HUES6 (cell line): Measurements from ENCODE around the gene FBXO41.

ENCODE experiments used
- H3K27ac ChIP-seq: 2 replicates; pipeline ENCODE4 v1.7.0; 2013; ENCODE audit warnings: low read depth, mild to moderate bottlenecking, low read length, inconsistent platforms
- H3K27me3 ChIP-seq: 2 replicates; pipeline ENCODE4 v1.6.1; 2013; ENCODE audit warnings: low read length; ENCODE audit not compliant: control insufficient read depth, insufficient read depth
- H3K36me3 ChIP-seq: 2 replicates; pipeline ENCODE4 v1.6.1; 2013; ENCODE audit warnings: low read length; ENCODE audit not compliant: control insufficient read depth, insufficient read depth
- H3K4me1 ChIP-seq: 2 replicates; pipeline ENCODE4 v1.6.1; 2013; ENCODE audit warnings: low read length; ENCODE audit not compliant: control insufficient read depth, insufficient read depth
- H3K4me3 ChIP-seq: 2 replicates; pipeline ENCODE4 v1.5.1; 2013; ENCODE audit warnings: low read depth, low read length
- H3K9ac ChIP-seq: one replicate; pipeline ENCODE4 v1.6.1; 2013; ENCODE audit warnings: mild to moderate bottlenecking, low read length
- H3K9me3 ChIP-seq: 2 replicates; pipeline ENCODE4 v1.6.1; 2013; ENCODE audit warnings: low read depth, low read length; ENCODE audit not compliant: control insufficient read depth, insufficient read depth

The FBXO41 gene

DNA sequence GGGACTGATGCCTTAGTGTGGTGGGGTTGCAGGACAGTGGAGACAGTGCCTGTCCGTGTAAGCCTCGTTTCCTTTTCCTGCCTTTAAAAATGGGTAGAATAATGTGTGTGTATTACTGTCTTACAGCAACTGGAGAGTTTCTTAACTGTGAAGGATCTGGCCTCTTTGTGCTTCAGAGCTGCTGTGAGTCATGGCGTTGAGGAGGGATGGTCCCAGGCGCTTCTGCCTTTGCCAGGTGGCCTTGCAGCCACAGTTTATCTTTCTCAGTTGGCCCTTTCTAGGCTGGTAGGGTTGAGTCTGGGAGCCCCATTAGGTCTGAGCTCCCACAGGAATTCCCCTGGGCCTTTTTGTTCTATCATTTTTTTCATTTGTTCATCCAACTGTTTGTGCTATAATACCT lies 60.5 kb downstream of the FBXO41 start:
- no peaks in the 10 kb centered on the region for H3K9me3 ChIP-seq
- no peaks in the 10 kb centered on the region for H3K4me1 ChIP-seq
- H3K27me3 ChIP-seq: no peaks in the 10 kb centered on the region
- H3K4me3 ChIP-seq: no peak overlapping the region
- H3K9ac ChIP-seq: no peak overlapping the region
- H3K36me3 ChIP-seq: peaks cover 81% of the 10 kb centered on the region
- H3K27ac ChIP-seq: no peak overlapping the region

DNA sequence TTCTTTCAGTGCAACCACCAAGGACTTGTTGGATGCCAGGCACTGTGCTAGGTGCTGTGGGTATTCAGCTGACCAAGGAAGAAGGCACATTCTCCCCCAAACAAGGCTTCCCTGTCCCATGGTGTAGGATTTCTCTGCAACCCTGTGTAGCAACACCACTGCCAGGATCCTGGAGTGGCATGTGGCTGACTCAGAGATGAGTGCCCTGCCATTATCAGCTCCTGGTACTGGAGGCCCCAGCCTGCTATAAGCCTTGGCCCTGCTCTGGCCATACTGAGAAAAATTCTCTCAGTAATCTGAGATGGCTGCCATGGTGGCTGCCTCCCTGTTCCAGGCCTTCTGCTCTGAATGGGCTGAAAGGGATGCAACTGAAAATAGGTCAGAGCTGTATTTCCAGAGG lies 66.0 kb downstream of the FBXO41 start:
- peaks cover 40% of the 10 kb centered on the region for H3K36me3 ChIP-seq
- H3K4me1 ChIP-seq: peaks cover 10% of the 10 kb centered on the region
- no peaks in the 10 kb centered on the region for H3K27me3 ChIP-seq
- no peak overlapping the region for H3K9ac ChIP-seq
- no peaks in the 10 kb centered on the region for H3K9me3 ChIP-seq
- no peak overlapping the region for H3K27ac ChIP-seq
- H3K4me3 ChIP-seq: no peak overlapping the region

DNA sequence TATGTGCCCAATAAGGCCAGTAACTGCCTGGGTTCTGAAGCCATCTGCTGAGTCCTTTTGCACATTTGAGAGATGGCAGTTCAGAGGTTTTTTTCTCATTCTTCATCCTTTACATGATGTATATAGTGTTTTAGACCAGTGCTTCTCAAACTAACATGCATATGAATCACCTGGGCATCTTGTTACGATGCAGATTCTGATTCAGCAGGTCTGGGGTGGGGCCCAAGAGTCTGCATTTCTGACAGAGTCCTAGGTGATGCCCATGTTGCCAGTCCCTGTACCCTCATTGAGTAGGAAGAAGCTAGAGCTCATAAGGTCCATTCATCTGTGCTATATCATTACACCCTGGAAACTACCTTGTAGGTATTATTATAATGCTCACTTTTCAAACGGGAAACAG lies 66.5 kb downstream of the FBXO41 start:
- Histone ChIP-seq H3K9ac (no peak overlapping the region), H3K9me3 (no peaks in the 10 kb centered on the region), H3K27ac (no peak overlapping the region), H3K4me1 (peaks cover 13% of the 10 kb centered on the region), H3K4me3 (no peak overlapping the region), H3K36me3 (peaks cover 36% of the 10 kb centered on the region), H3K27me3 (no peaks in the 10 kb centered on the region)

DNA sequence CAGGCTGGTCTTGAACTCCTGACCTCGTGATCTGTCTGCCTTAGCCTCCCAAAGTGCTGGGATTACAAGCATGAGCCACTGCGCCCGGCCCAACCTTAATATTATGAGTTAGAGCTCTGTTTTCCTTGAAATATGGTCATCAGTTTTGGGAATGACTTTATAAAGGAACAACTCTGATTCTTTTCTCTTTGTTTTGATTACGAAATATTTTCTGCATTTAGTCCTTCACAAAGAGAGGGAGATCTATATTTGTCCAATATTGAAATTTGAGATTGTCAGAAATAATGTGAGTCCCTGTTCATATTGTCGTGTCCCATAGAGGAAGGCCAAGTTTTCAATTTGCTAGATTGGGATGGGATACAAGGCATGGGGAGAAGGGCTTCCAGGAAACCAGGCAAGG lies 67.1 kb downstream of the FBXO41 start:
- peaks cover 29% of the 10 kb centered on the region for H3K36me3 ChIP-seq
- no peak overlapping the region for H3K27ac ChIP-seq
- H3K9me3 ChIP-seq: no peaks in the 10 kb centered on the region
- no peak overlapping the region for H3K9ac ChIP-seq
- no peaks in the 10 kb centered on the region for H3K27me3 ChIP-seq
- H3K4me3 ChIP-seq: no peak overlapping the region
- peaks cover 15% of the 10 kb centered on the region for H3K4me1 ChIP-seq

DNA sequence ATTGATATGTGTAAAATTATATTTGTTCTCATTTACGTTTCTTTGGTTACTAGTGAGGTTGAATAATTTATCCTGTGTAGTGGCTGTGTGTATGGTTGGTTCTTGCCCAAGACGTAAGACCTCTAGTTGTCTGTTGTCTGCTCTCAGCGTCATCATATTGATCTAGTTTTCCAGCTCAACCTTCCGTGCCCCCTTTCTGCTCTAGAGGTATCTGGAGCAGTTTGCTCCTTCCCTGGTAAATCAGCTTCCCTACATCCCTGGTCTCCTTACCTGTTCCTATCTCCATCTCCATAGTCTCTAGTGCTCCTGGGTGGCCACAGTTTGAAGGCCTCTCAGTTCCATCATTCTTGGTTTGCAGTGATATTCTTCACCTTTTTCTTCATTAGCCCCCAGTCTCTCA lies 69.0 kb downstream of the FBXO41 start:
- H3K27me3 ChIP-seq: no peaks in the 10 kb centered on the region; the same call in 1 of the 2 replicates
- H3K27ac ChIP-seq: no peak overlapping the region
- peaks cover 17% of the 10 kb centered on the region for H3K4me1 ChIP-seq
- peaks cover 10% of the 10 kb centered on the region for H3K36me3 ChIP-seq
- no peaks in the 10 kb centered on the region for H3K9me3 ChIP-seq
- no peak overlapping the region for H3K9ac ChIP-seq
- peak overlapping the region; percentile 93 for H3K4me3 ChIP-seq

DNA sequence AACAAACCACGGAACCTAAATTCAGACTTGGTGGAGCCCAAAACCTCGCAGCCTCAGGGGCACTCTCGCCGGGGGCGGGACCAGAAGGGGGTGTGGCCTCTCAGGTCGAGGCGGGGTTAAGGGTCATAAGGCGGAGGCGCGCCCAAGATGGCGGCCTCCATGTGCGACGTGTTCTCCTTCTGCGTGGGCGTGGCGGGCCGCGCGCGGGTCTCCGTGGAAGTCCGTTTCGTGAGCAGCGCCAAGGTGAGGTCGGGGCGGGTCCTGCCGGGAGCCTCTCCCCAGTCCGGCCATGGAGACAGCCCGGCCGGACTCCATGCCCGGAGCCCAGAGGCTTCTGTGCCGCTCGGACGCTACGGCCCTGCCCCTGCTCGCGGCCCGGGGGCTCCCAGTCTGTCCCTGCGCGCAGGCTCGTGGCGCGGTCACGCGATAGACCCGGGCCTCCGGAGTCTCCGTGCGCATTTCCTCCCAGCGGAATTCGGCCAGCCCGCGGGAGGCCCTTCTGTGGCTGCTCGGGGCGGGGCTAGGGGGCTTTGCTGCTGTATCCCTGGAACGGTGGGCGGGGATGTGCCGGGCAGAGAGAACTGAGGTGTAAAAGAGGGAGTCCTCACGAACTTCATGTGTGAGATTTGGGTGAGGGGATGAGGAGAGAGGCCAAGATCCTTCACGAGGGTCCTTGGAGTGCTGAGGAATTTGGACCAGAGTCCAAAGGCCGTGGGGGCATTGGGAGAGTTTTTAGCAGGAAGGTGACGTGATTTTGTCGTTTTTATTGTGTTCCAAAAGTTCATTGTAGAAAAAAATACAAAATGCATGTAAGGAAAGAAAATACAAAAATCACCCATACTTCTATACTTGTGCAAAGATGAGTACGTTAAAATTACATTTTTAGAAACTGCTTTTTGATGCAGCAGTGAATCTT lies 69.9 kb downstream of the FBXO41 start, which contains the start of gene SMYD5:
Gene SMYD5 (plus strand): TSS at position 126 of the 916 bp plus-strand sequence. CDS start 22 bp downstream, at position 148.
- peaks cover 6% of the 10 kb centered on the region; the same call in 1 of the 2 replicates for H3K36me3 ChIP-seq
- peak within 1 kb of the TSS; percentile 93 for H3K4me3 ChIP-seq
- H3K9ac ChIP-seq: peak within 1 kb of the TSS; percentile 94
- no peaks in the 10 kb centered on the region for H3K9me3 ChIP-seq
- H3K27me3 ChIP-seq: peaks cover 6% of the 10 kb centered on the region; the same call in 1 of the 2 replicates
- H3K4me1 ChIP-seq: peaks cover 17% of the 10 kb centered on the region
- peak within 1 kb of the TSS; percentile 91 for H3K27ac ChIP-seq

DNA sequence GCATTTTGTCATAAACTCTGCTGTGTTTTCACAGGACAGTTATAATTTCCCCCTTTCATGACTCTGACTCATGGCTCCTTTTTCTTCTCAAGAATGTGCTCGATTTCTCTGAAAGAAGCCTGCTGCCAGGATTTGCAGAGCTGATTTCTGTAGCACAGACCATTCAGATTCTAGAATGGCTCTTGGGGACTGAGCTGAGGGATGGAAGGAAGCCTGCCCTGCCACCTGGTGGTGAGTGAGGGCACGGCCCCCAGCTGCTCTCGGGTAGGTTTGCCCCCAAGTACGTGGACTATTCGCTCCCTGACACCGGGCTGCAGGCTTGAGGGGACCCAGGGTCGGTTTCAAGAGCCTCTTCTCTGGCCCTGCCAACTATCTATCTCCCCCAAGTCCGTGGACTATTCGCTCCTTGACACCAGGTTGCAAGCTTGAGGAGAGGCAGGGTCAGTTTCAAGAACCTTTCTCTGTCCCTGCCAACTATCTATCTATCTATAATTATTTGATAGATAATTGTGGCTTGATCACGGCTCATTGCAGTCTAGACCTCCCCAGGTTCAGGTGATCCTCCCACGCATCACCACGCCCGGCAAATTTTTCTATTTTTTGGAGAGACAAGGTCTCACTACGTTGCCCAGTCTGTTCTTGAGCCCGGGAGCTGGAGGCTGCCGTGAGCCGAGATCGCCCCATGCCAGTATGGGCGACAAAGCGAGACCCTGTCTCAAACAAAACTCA lies 71.7 kb downstream of the FBXO41 start:
- H3K27ac ChIP-seq: no peak overlapping the region
- H3K4me1 ChIP-seq: peaks cover 17% of the 10 kb centered on the region
- H3K36me3 ChIP-seq: no peaks in the 10 kb centered on the region
- no peak overlapping the region for H3K9ac ChIP-seq
- H3K4me3 ChIP-seq: no peak overlapping the region
- no peaks in the 10 kb centered on the region for H3K9me3 ChIP-seq
- peaks cover 15% of the 10 kb centered on the region; the same call in 1 of the 2 replicates for H3K27me3 ChIP-seq

DNA sequence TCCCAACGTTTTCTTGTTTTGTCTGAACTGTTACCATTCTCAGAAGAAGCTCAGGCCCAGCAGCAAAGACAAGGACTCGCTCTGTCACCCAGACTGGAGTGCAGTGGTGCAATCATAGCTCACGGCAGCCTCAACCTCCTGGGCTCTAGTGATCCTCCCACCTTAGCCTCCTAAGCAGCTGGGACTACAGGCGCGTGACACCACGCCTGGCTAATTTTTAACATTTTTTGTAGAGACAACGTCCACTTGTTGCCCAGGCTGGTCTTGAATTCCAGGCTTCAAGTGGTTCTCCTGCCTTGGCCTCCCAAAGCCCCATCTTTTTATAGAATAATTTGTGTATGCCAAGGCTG lies 72.2 kb downstream of the FBXO41 start:
- no peak overlapping the region for H3K27ac ChIP-seq
- H3K36me3 ChIP-seq: no peaks in the 10 kb centered on the region
- peaks cover 17% of the 10 kb centered on the region for H3K4me1 ChIP-seq
- no peaks in the 10 kb centered on the region for H3K9me3 ChIP-seq
- H3K27me3 ChIP-seq: peaks cover 19% of the 10 kb centered on the region; the same call in 1 of the 2 replicates
- no peak overlapping the region for H3K9ac ChIP-seq
- H3K4me3 ChIP-seq: no peak overlapping the region

DNA sequence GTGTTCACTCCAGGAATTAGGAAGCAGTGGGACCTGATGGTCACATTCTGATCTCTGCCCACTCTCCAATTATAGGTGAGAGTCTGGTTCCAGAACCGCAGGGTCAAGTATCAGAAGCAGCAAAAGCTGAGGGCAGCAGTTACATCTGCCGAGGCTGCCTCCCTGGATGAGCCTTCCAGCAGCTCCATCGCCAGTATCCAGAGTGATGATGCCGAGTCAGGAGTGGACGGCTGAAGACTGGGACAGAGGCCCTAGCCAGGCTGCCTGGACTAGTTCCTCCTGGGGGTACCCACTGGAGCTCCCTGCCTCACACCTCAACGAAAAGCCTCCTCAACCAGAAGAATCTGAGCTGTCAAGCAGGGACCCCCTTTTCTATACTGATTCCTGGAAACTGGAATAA lies 73.6 kb downstream of the FBXO41 start:
- Histone ChIP-seq H3K27me3 (peaks cover 27% of the 10 kb centered on the region; the same call in 1 of the 2 replicates), H3K9ac (no peak overlapping the region), H3K4me3 (no peak overlapping the region), H3K9me3 (no peaks in the 10 kb centered on the region), H3K4me1 (peaks cover 17% of the 10 kb centered on the region), H3K36me3 (no peaks in the 10 kb centered on the region), H3K27ac (no peak overlapping the region)

DNA sequence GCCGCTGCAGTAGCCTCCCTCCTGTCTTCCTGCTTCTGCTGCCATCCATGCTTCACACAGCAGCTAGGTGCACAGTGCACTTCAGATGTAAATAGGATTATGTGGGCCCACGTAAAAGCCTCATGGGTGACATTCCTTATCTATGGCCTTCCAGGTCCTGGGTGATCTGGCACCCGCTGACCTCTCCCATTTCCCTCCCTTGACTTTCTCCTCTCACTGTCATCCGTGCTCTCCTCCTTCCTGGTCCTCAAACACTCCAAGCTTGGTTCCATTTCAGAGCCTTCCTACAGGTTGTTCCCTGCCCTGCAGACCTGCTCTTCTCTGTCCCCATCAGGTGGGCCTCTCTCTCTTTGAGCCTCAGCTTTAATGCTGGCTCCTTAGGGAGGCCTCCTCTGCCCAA lies 74.3 kb downstream of the FBXO41 start:
- H3K9ac ChIP-seq: no peak overlapping the region
- no peaks in the 10 kb centered on the region for H3K36me3 ChIP-seq
- no peaks in the 10 kb centered on the region for H3K9me3 ChIP-seq
- peaks cover 34% of the 10 kb centered on the region for H3K27me3 ChIP-seq
- H3K27ac ChIP-seq: no peak overlapping the region
- H3K4me3 ChIP-seq: no peak overlapping the region
- peaks cover 11% of the 10 kb centered on the region for H3K4me1 ChIP-seq

DNA sequence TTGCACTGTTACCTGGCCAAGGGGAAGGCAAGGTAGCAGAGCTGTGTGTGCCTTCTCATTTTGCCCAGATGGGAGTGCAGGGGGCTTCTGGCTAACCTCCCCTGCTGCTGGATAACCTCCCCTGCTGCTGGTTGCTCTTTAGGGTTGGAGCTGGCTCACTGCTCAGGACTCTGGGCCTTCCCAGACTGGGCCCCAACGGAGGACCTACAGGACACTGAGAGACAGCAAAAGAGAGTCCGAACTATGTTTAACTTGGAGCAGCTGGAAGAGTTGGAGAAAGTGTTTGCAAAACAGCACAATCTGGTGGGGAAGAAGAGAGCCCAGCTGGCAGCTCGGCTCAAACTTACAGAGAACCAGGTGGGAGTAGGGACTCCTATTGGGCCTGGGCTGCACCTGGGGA lies 76.0 kb downstream of the FBXO41 start:
- H3K4me1 ChIP-seq: peaks cover 6% of the 10 kb centered on the region; the same call in 1 of the 2 replicates
- no peak overlapping the region for H3K27ac ChIP-seq
- no peaks in the 10 kb centered on the region for H3K36me3 ChIP-seq
- H3K9me3 ChIP-seq: no peaks in the 10 kb centered on the region
- H3K4me3 ChIP-seq: no peak overlapping the region
- H3K9ac ChIP-seq: no peak overlapping the region
- peaks cover 49% of the 10 kb centered on the region for H3K27me3 ChIP-seq
